OCI-LY3 (cell line): ENCODE data around the gene IRAK2.

Source experiments
- CTCF ChIP-seq: fragments of 200-600, 300-600 bp; sonication (generic); IDR thresholded peaks from 2 replicates; pipeline ENCODE4 v1.5.1; 2014; ENCODE audit warnings: antibody characterized with exemption, low read length, low read depth
- EZH2phosphoT487 ChIP-seq: fragments of 200-600 bp; shearing (Covaris generic); IDR thresholded peaks from 2 replicates; pipeline ENCODE4 v1.6.1; 2018; ENCODE audit warnings: antibody characterized with exemption, mixed run types, low read depth

- TF ChIP-seq CTCF = no peak
- TF ChIP-seq EZH2phosphoT487 = no peak
Measured at GRCh38 chr3:10180738-10181295, 16.1 kb downstream of the IRAK2 start.
